Adrenal gland (tissue), 5 donors: ENCODE results near the gene CSF1R.

Source experiments
- POLR2A ChIP-seq, 2 donors: fragments of 450-650 bp; IDR thresholded peaks; one replicate each; pipeline ENCODE4 v1.6.1; 2017; ENCODE audit warnings: antibody characterized with exemption in 2 of 2, mild to moderate bottlenecking in 2 of 2, moderate library complexity in 1 of 2
- TF ChIP-seq, protein P1 (sequence below), 6 experiments: fragments of 450-650 bp in 4 of 6; fragments of 200-600 bp in 2 of 6; sonication (generic) in 1 of 6; IDR thresholded peaks; 1 replicate in 5 of 6; 2 replicates in 1 of 6; pipeline versions ENCODE4 v1.5.1 to v1.8.0; 2016 to 2021; ENCODE audit warnings: antibody characterized with exemption in 6 of 6, mild to moderate bottlenecking in 2 of 6, moderate library complexity in 1 of 6
- donor health status: DM: no; HTN: no; CAD: no.

DNA sequence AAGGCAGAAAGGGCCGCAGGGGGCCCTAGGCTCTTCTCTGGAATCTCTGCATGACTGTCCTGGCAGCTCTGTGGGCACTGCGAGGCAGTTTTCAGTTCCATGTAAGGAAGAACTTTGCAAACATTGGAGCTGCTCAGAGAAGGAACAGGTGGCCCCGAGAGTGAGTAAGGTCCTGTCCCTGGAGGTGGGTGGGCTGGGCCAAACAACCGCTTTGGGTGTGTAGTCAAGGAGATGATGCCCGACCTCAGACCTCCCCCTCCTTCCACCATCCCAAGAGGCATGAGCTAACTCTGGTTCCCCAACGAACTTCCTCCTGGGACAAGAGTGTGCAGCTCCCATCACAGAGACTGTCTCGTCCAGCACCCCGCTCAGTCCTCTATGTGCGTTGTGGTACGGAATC, 20.5 kb downstream of the CSF1R start:
- TF ChIP-seq, protein P1, sequence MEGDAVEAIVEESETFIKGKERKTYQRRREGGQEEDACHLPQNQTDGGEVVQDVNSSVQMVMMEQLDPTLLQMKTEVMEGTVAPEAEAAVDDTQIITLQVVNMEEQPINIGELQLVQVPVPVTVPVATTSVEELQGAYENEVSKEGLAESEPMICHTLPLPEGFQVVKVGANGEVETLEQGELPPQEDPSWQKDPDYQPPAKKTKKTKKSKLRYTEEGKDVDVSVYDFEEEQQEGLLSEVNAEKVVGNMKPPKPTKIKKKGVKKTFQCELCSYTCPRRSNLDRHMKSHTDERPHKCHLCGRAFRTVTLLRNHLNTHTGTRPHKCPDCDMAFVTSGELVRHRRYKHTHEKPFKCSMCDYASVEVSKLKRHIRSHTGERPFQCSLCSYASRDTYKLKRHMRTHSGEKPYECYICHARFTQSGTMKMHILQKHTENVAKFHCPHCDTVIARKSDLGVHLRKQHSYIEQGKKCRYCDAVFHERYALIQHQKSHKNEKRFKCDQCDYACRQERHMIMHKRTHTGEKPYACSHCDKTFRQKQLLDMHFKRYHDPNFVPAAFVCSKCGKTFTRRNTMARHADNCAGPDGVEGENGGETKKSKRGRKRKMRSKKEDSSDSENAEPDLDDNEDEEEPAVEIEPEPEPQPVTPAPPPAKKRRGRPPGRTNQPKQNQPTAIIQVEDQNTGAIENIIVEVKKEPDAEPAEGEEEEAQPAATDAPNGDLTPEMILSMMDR (IDR thresholded peaks at IDR 0.05), result no peak
- no peak for TF ChIP-seq POLR2A (IDR thresholded peaks at IDR 0.05)
